GM11168 (cell line): ENCODE results near the gene PMS1.
"Not testable (repeated sequence)": the region's sequence is repeated elsewhere in the genome, so short reads cannot be mapped to it uniquely, and the experiment has no call there.

Source experiments
- in situ Hi-C: fragments of 300-500 bp; cut with MboI; formaldehyde crosslinking; loops from one replicate; pipeline ENCODE4 v1.12.0; 2022; ENCODE audit warnings: low sequenced_read_pairs; ENCODE audit not compliant: unreplicated experiment

Gene PMS1

DNA sequence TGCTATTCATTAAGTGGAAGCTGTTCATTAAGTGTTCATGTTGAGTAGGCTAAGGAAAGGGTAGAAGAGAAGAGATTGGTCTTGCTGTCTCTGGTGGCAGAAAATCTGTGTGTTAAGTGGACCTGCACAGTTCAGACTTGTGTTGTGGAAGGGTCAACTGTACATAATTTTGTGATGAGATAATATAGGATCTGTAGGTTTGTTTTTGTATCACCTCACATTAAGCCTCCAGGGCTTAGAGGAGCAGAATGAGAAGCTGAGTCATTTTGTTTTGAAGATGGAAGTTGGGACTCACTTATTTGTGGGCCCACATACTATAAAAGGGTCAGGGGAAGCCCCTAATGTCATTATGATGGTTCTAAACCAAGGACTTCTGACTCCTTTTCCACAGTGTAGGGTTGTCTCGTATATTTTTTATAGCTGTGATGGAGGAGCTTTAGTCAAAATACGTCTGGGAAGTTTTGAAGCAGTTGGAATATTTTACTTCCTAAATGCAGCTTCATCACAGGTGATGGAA is 18.2 kb downstream of the PMS1 start:
- in situ Hi-C loops, result no loop called here

GRCh38 chr2:189803431-189803830 is 19.2 kb downstream of the PMS1 start:
- in situ Hi-C loops, result no loop called here

GRCh38 chr2:189818249-189819038 is 34.2 kb downstream of the PMS1 start:
- in situ Hi-C loops, result no loop called here

- in situ Hi-C loops, result no loop called here
These were observed 35.1 kb downstream of the PMS1 start for GRCh38 chr2:189819297-189819704.

DNA sequence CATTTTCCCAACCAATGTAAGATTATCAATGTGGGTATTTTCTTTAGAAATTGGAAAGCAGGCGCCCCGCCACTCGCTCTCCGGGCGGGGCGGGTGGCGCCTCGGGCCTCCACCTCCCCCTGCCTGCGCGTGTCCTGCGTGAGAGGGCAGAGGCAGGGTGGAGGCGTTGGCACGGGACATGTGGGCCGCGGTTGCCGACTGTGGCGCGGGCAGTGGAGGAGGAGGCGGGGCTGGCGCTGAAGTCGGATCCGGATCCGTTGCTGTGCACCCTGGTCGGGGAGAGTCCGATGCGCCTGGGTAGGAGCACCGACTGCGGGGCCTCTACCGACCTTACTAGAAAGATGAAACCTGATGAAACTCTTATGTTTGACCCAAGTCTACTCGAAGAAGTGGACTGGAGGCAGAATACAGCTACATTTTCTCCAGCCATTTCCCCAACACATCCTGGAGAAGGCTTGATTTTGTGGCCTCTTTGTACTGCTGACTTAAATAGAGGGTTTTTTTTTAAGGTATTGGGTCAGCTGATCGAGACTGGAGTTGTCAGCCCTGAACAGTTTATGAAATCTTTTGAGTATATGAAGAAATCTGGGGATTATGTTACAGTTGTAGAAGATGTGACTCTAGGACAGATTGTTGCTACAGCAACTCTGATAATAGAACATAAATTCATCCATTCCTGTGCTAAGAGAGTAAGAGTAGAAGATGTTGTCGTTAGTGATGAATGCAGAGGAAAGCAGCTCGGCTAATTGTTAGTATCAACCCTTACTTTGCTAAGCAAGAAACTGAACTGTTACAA is 37.9 kb downstream of the PMS1 start:
- in situ Hi-C loops, result no loop called here

- in situ Hi-C loops, result no loop called here
These were observed 40.6 kb downstream of the PMS1 start for GRCh38 chr2:189824694-189825396.

- in situ Hi-C loops, result no loop called here
These were observed 41.8 kb downstream of the PMS1 start for GRCh38 chr2:189826039-189826438.

DNA sequence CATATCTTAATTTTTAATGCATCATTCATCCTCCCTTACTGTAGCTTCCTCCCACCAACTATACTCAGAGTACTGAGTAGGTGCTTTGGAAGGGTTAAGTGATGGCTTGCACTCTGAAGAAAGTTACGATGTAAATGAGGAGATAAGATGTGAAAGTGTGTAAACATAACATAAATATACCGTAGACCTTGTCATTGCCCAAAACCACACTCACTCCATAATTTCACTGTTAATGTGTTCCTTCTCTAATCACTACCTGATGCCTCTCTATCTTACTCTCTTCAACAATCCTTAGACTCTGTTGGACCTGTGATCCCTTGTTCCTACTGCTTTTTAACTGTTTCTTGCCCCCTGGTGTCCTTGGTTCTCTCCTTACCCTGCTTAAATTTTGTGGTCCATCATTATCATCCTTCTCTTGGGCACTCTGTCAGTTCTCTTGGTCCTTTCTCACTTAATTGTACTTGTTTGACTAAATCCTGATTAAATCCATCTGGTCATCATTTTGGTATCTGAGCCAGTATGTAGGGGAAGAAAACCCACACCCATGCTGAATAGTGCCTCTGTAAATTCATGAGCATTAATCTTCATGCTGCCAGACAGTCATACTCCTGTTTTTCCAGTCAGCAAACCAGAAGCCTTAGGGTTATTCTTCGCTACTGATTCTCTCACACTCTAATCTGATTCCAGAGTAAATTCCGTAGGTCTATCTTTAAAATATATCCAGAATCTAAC is 45.0 kb downstream of the PMS1 start:
- in situ Hi-C loops, result no loop called here

DNA sequence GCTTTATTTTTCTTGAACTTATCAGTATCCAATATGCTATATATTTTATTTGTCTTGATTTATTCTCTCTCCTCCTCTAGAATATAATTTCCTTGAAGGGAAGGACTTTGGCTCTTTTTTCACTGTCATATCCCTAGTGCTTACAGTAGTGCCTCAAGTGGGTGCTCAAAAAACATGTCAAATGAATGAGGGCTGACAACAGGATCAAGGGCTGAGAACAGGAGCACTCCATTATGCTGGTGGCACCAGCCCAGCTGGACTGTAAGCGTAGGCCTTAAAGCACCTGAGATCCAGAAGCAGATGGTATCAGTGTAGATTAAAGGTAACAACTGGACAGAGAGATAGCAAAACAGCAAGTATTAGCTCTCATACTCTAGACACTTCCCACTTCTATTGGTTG is 46.3 kb downstream of the PMS1 start:
- in situ Hi-C loops, result no loop called here

- in situ Hi-C loops, result no loop called here
These were observed 49.8 kb downstream of the PMS1 start for GRCh38 chr2:189834059-189834458.

DNA sequence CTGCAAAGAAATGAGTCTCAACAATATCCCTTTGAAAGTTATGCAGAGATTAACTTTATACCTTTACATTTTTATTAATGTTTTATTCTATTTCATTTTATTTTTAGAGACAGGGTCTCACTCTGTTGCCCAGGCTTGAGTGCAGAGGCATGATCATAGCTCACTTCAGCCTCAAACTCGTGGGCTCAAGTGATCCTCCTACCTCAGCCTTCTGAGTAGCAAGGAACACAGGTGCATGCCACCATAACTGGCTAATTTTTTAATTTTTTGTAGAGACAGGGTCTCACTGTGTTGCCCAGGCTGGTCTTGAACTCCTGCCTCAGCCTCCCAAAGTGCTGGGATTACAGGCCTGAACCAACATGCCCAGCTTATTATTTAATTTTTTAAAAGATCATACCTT is 50.4 kb downstream of the PMS1 start:
- in situ Hi-C loops, result not testable (repeated sequence)

DNA sequence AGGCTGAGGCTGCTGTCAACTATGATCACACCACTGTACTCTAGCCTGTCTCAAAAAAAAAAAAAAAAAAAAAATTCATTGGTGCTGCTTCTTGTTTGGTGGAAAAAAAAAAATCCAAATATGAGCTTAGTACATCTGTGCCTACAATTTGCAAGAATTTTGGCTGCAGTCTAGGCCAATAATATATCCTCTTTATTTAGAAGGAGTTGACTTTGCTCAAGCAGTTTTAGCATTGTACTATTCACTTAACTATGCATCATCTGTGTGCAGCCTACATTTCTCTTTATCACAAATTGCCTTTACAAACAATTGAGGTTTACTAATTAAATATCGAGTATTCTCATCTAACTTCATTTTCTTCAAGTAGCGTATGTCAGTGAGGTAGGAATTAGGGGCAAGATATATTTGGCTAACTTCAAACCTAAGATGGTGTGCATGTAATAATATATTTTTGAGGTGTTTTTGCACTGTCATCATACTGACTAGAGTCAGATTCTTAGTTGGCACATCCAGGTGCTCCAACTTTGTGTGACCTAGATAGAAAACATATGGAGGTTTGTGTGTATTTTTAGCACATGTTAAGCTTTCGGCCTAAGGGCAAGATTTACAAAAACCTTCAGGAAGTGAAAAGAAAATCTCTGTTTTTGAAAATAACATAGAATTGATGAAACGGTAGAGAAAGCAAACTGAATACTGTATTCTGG is 51.8 kb downstream of the PMS1 start:
- in situ Hi-C loops, result no loop called here

GRCh38 chr2:189836644-189837043 is 52.4 kb downstream of the PMS1 start:
- in situ Hi-C loops, result no loop called here

DNA sequence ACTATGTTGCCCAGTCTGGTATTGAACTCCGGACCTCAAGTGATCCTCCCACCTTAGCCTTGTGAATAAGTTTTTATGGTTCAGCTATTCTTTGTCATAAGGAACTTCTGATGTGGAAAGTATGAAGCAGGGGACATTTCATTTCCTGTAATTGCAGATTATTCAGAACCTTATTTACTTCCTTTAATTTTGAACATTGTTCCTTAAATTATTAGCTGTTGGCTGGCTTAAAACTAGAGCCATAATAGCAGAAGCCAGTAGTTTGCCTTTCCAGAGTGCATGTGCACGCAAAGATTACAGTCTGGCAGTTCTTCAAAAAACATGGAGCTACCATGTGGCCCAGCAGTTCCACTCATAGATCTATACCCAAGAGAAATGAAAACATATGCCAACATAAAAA is 53.1 kb downstream of the PMS1 start:
- in situ Hi-C loops, result no loop called here

DNA sequence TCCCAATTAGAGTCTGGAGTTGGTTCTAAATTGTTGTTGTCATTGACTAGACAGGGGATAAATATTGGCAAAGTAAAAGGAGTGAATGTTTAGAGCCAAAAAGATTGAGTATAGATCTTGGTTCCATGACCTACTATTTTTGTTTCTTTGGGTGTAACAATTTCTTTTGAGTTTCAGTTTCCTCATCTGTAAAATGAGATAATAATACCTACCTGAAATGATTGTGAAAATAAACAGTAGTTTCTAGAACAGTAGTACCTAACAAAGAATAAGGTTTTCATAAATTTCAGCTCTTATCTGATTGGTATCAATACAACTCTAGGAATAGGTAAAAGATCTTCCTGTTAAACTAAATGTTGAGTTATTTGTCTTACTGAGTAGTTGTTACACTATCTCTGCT is 56.8 kb downstream of the PMS1 start:
- in situ Hi-C loops, result no loop called here

GRCh38 chr2:189848276-189848675 is 64.0 kb downstream of the PMS1 start:
- in situ Hi-C loops, result no loop called here

GRCh38 chr2:189849550-189849949 is 65.3 kb downstream of the PMS1 start:
- in situ Hi-C loops, result no loop called here

DNA sequence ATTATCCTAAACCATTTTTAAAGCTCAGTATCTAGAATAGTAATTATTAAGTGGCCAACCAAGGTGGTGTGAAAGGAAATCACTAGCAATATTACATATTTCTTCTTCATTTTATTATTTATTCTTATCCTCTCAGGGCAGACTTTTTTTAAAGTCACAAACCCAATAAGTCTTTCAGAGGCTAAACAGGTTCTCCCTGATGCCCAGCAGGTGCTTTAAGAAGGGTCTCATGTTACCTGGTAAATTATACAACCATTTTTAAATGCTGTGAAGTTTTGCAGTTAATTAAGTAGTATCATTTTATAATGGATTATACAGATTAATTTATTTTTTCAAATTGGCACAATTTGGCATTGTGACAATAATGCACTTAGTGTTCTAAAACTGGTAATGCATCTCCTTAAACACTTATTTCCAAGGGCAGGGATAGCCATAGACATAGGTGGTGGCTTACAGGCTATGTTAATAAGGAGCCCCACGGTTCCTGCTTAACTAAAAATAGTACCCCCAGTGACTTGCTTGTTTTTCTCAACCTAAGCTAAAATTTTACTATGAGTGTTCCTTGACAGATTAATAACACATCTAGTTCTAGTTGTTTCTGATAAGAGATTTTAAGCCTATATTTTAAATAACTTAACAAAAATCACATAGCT is 67.0 kb downstream of the PMS1 start:
- in situ Hi-C loops, result no loop called here

- in situ Hi-C loops, result no loop called here
These were observed 69.9 kb downstream of the PMS1 start for GRCh38 chr2:189854187-189854586.
